Ovary (tissue), 3 donors: ENCODE results near the gene PVR.

ENCODE experiments used
- EP300 ChIP-seq: sonication (generic); formaldehyde crosslinking; IDR thresholded peaks from one replicate; pipeline ENCODE4 v1.6.1; 2017; ENCODE audit warnings: antibody characterized with exemption
- POLR2A ChIP-seq: fragments of 450-650 bp; IDR thresholded peaks from one replicate; pipeline ENCODE4 v1.6.1; 2017; ENCODE audit warnings: antibody characterized with exemption, mild to moderate bottlenecking, moderate library complexity
- TF ChIP-seq, protein P1 (sequence below), 3 donors: fragments of 450-650 bp in 2 of 3; fragments of 200-600 bp in 1 of 3; IDR thresholded peaks; one replicate each; pipeline versions ENCODE4 v1.5.1 to v1.8.0; 2016 to 2022; ENCODE audit warnings: antibody characterized with exemption in 3 of 3, mild to moderate bottlenecking in 1 of 3
- donor health status: DM: no; HTN: no; CAD: no.

GRCh38 chr19:44658069-44658733 is 14.5 kb downstream of the PVR start:
- TF ChIP-seq, protein P1, sequence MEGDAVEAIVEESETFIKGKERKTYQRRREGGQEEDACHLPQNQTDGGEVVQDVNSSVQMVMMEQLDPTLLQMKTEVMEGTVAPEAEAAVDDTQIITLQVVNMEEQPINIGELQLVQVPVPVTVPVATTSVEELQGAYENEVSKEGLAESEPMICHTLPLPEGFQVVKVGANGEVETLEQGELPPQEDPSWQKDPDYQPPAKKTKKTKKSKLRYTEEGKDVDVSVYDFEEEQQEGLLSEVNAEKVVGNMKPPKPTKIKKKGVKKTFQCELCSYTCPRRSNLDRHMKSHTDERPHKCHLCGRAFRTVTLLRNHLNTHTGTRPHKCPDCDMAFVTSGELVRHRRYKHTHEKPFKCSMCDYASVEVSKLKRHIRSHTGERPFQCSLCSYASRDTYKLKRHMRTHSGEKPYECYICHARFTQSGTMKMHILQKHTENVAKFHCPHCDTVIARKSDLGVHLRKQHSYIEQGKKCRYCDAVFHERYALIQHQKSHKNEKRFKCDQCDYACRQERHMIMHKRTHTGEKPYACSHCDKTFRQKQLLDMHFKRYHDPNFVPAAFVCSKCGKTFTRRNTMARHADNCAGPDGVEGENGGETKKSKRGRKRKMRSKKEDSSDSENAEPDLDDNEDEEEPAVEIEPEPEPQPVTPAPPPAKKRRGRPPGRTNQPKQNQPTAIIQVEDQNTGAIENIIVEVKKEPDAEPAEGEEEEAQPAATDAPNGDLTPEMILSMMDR (IDR thresholded peaks at IDR 0.05): no peak
- TF ChIP-seq POLR2A: no peak
- TF ChIP-seq EP300: no peak
